Neural progenitor cell (in vitro differentiated cells): Measurements from ENCODE around the gene RSPH10B2. TPM values are rescaled to one million over a fixed set of nuclear protein-coding genes. Genes with fewer than 3 reads are reported as not detected.
"Not testable (repeated sequence)": the region's sequence is repeated elsewhere in the genome, so short reads cannot be mapped to it uniquely, and the experiment has no call there.

Experiments used
- DNase-seq: peaks from one replicate; pipeline ENCODE4 v3.0.0-alpha.2; 2016; ENCODE audit warnings: low spot score
- H2AFZ ChIP-seq: fragments of 200-600 bp; sonication (generic); replicated peaks from 2 replicates; pipeline ENCODE4 v1.6.1; 2016; ENCODE audit warnings: antibody characterized with exemption
- H3F3A ChIP-seq: fragments of 200-600 bp; sonication (generic); 2 replicates; pipeline ENCODE4 v1.6.1; 2016; ENCODE audit warnings: antibody characterized with exemption, low read depth
- H3K27ac ChIP-seq: fragments of 200-600 bp; sonication (generic); 2 replicates; pipeline ENCODE4 v1.5.1; 2016; ENCODE audit warnings: mild to moderate bottlenecking
- H3K27me3 ChIP-seq: fragments of 200-600 bp; sonication (generic); 2 replicates; pipeline ENCODE4 v1.6.1; 2016; ENCODE audit warnings: mild to moderate bottlenecking, moderate library complexity
- H3K36me3 ChIP-seq: fragments of 200-600 bp; sonication (generic); 2 replicates; pipeline ENCODE4 v1.5.1; 2016
- H3K4me1 ChIP-seq: fragments of 200-600 bp; sonication (generic); 2 replicates; pipeline ENCODE4 v1.6.1; 2016; ENCODE audit warnings: mixed run types
- H3K4me2 ChIP-seq: fragments of 200-600 bp; sonication (generic); 2 replicates; pipeline ENCODE4 v1.6.1; 2016
- H3K4me3 ChIP-seq: fragments of 200-600 bp; sonication (generic); 2 replicates; pipeline ENCODE4 v1.5.1; 2016
- H3K79me2 ChIP-seq: fragments of 200-600 bp; sonication (generic); 2 replicates; pipeline ENCODE4 v1.6.1; 2016; ENCODE audit warnings: low read depth
- H3K9ac ChIP-seq: fragments of 200-600 bp; sonication (generic); 2 replicates; pipeline ENCODE4 v1.6.1; 2016
- H3K9me3 ChIP-seq: fragments of 200-600 bp; sonication (generic); 2 replicates; pipeline ENCODE4 v1.5.1; 2016; ENCODE audit warnings: low read depth
- H4K20me1 ChIP-seq: fragments of 200-600 bp; sonication (generic); 2 replicates; pipeline ENCODE4 v1.6.1; 2016; ENCODE audit warnings: low read depth
- H3K27ac Mint-ChIP-seq: 3 replicates; pipeline ENCODE4 v1.8.0; 2021; ENCODE audit warnings: mixed read lengths
- H3K27me3 Mint-ChIP-seq: 2 replicates; pipeline ENCODE4 v1.8.0; 2022; ENCODE audit warnings: low read depth, mild to moderate bottlenecking, inconsistent platforms, moderate library complexity, mixed read lengths; ENCODE audit not compliant: insufficient read depth
- H3K36me3 Mint-ChIP-seq: 3 replicates; pipeline ENCODE4 v1.8.0; 2021; ENCODE audit warnings: mixed read lengths
- H3K4me1 Mint-ChIP-seq: 3 replicates; pipeline ENCODE4 v1.8.0; 2021; ENCODE audit warnings: mixed read lengths
- H3K4me3 Mint-ChIP-seq: 3 replicates; pipeline ENCODE4 v1.8.0; 2021; ENCODE audit warnings: mild to moderate bottlenecking, moderate library complexity, mixed read lengths
- H3K9me3 Mint-ChIP-seq: 3 replicates; pipeline ENCODE4 v1.8.0; 2020; ENCODE audit warnings: mixed read lengths
- CTCF ChIP-seq: fragments of 200-600 bp; sonication (generic); IDR thresholded peaks from 2 replicates; pipeline ENCODE4 v1.5.1; 2017; ENCODE audit warnings: antibody characterized with exemption, mild to moderate bottlenecking
- total RNA-seq: library from RNA; depleted of rRNA; stranded (reverse); fragments of >200 nt; gene quantifications from 2 replicates; pipeline ENCODE4 v1.2.3, GENCODE V29; 2015; ENCODE audit warnings: low replicate concordance

The RSPH10B2 gene
- total RNA-seq, 1 donor from 2014 or later, result not detected

GRCh38 chr7:6821622-6822021 is 67.7 kb downstream of the RSPH10B2 start:
- not testable (repeated sequence) for H3K27me3 ChIP-seq, H3K4me2 ChIP-seq, DNase-seq, H3K4me1 Mint-ChIP-seq, H3K4me3 ChIP-seq, H3K27ac Mint-ChIP-seq, H3K9me3 Mint-ChIP-seq, H3K27ac ChIP-seq, H3K27me3 Mint-ChIP-seq, H3K9me3 ChIP-seq, H4K20me1 ChIP-seq, H3K4me1 ChIP-seq, H3F3A ChIP-seq, H2AFZ ChIP-seq, H3K9ac ChIP-seq, H3K36me3 ChIP-seq, H3K36me3 Mint-ChIP-seq, H3K4me3 Mint-ChIP-seq
- peaks cover 10% of the 10 kb centered on the region for H3K79me2 ChIP-seq

GRCh38 chr7:6825236-6826125 is 71.6 kb downstream of the RSPH10B2 start:
- not testable (repeated sequence) for H3K27ac Mint-ChIP-seq, H3K9me3 ChIP-seq, H3K27me3 ChIP-seq, H3K4me1 ChIP-seq, H3K9me3 Mint-ChIP-seq, H2AFZ ChIP-seq, H3F3A ChIP-seq, H3K9ac ChIP-seq, H3K27ac ChIP-seq, H3K27me3 Mint-ChIP-seq, H3K36me3 ChIP-seq, H3K36me3 Mint-ChIP-seq, H4K20me1 ChIP-seq, DNase-seq, H3K4me1 Mint-ChIP-seq
- Histone ChIP-seq H3K79me2 (peaks cover 10% of the 10 kb centered on the region), H3K4me2 (peak overlapping the region; percentile 43), H3K4me3 (peak overlapping the region; percentile 49)
- H3K4me3 Mint-ChIP-seq, result peak overlapping the region; percentile 83

- TF ChIP-seq CTCF, result peak; percentile 37
- Mint-ChIP-seq H3K4me3 (peak within 1 kb of the TSS; percentile 96), H3K27ac (peak within 1 kb of the TSS; percentile 96)
- peak; percentile 81 for DNase-seq
- H3K4me1 Mint-ChIP-seq, H3K27me3 Mint-ChIP-seq, H3K36me3 Mint-ChIP-seq, H3F3A ChIP-seq, H3K4me1 ChIP-seq, H3K9me3 Mint-ChIP-seq, H3K9me3 ChIP-seq, H3K9ac ChIP-seq, H4K20me1 ChIP-seq, H3K27me3 ChIP-seq, H3K36me3 ChIP-seq: not testable (repeated sequence)
- peaks cover 10% of the 10 kb centered on the region for H3K79me2 ChIP-seq
- H3K27ac ChIP-seq, result peak within 1 kb of the TSS; percentile 82
- H3K4me3 ChIP-seq, result peak within 1 kb of the TSS; percentile 49
- peak within 1 kb of the TSS; percentile 76 for H3K4me2 ChIP-seq
- H2AFZ ChIP-seq, result peak within 1 kb of the TSS; percentile 84
These were observed 72.2 kb downstream of the RSPH10B2 start, which contains the start of gene CCZ1B for GRCh38 chr7:6826151-6826550. TSS of gene CCZ1B (minus strand) at chr7:6826275. CDS start at chr7:6826197, 78 bp downstream.

GRCh38 chr7:6827180-6827579 is 73.3 kb downstream of the RSPH10B2 start:
- not testable (repeated sequence) for H4K20me1 ChIP-seq, H3K36me3 ChIP-seq, H2AFZ ChIP-seq, H3K9ac ChIP-seq, H3K27me3 ChIP-seq, H3K27ac Mint-ChIP-seq, H3K4me1 ChIP-seq, H3K4me2 ChIP-seq, H3K27ac ChIP-seq, H3K27me3 Mint-ChIP-seq, H3K4me3 ChIP-seq, H3F3A ChIP-seq, H3K9me3 Mint-ChIP-seq, H3K36me3 Mint-ChIP-seq, H3K9me3 ChIP-seq, H3K4me1 Mint-ChIP-seq
- DNase-seq, result peak; percentile 84
- peaks cover 10% of the 10 kb centered on the region for H3K79me2 ChIP-seq
- peak overlapping the region; percentile 66 for H3K4me3 Mint-ChIP-seq

GRCh38 chr7:6829616-6830015 is 75.7 kb downstream of the RSPH10B2 start:
- H3K9ac ChIP-seq, H3K36me3 ChIP-seq: not testable (repeated sequence)

GRCh38 chr7:6830026-6830425 is 76.1 kb downstream of the RSPH10B2 start:
- DNase-seq, H3K4me2 ChIP-seq, H3K9me3 Mint-ChIP-seq, H3K4me3 ChIP-seq, H2AFZ ChIP-seq, H4K20me1 ChIP-seq, H3K36me3 Mint-ChIP-seq, H3K9me3 ChIP-seq, H3K4me1 Mint-ChIP-seq, H3K36me3 ChIP-seq, H3F3A ChIP-seq, H3K4me3 Mint-ChIP-seq, H3K27ac Mint-ChIP-seq, H3K27ac ChIP-seq, H3K9ac ChIP-seq, H3K4me1 ChIP-seq, H3K27me3 ChIP-seq, H3K79me2 ChIP-seq, H3K27me3 Mint-ChIP-seq: not testable (repeated sequence)

More at GRCh38 chr7:6829616-6830015, 75.7 kb downstream of the RSPH10B2 start:
- not testable (repeated sequence) for H3K9me3 Mint-ChIP-seq, H3K27me3 ChIP-seq, H2AFZ ChIP-seq, H3K4me2 ChIP-seq, H3F3A ChIP-seq, H3K27me3 Mint-ChIP-seq, H3K4me1 Mint-ChIP-seq, DNase-seq, H3K4me1 ChIP-seq, H4K20me1 ChIP-seq, H3K36me3 Mint-ChIP-seq, H3K9me3 ChIP-seq, H3K4me3 ChIP-seq, H3K27ac ChIP-seq, H3K27ac Mint-ChIP-seq, H3K79me2 ChIP-seq, H3K4me3 Mint-ChIP-seq
